GM23338 (cell line): ENCODE data around the gene CACNA2D4. TPM values are rescaled to one million over a fixed set of nuclear protein-coding genes. Genes with fewer than 3 reads are reported as not detected.

Experiments
- ATAC-seq: fragments of 200-7000 bp; cut with Tn5 transposase; 3 replicates; pipeline ENCODE4 v1.9.1; 2020
- DNase-seq: peaks from one replicate; pipeline ENCODE4 v3.0.0-alpha.2; 2015; ENCODE audit warnings: low spot score
- H2AFZ ChIP-seq: fragments of 200-600 bp; sonication (generic); 2 replicates; pipeline ENCODE4 v1.8.0; 2016; ENCODE audit warnings: antibody characterized with exemption, mild to moderate bottlenecking, moderate library complexity
- H3F3A ChIP-seq: fragments of 200-600 bp; sonication (generic); replicated peaks from 2 replicates; pipeline ENCODE4 v1.8.0; 2017; ENCODE audit warnings: antibody characterized with exemption, mixed run types, low read depth
- H3K27ac ChIP-seq: fragments of 200-600 bp; sonication (generic); 2 replicates; pipeline ENCODE4 v1.6.1; 2016; ENCODE audit warnings: low read depth
- H3K27me3 ChIP-seq: fragments of 200-600 bp; sonication (generic); 2 replicates; pipeline ENCODE4 v1.8.0; 2016; ENCODE audit warnings: mild to moderate bottlenecking, mixed run types, moderate library complexity; ENCODE audit not compliant: insufficient read depth
- H3K36me3 ChIP-seq: fragments of 200-600 bp; sonication (generic); 2 replicates; pipeline ENCODE4 v1.8.0; 2016; ENCODE audit warnings: mild to moderate bottlenecking; ENCODE audit not compliant: insufficient read depth
- H3K4me1 ChIP-seq: fragments of 200-600 bp; sonication (generic); 2 replicates; pipeline ENCODE4 v1.8.0; 2016; ENCODE audit warnings: mild to moderate bottlenecking, moderate library complexity; ENCODE audit not compliant: insufficient read depth
- H3K4me2 ChIP-seq: fragments of 200-600 bp; sonication (generic); 2 replicates; pipeline ENCODE4 v1.7.1; 2017; ENCODE audit warnings: mixed run types
- H3K4me3 ChIP-seq: fragments of 200-600 bp; sonication (generic); 2 replicates; pipeline ENCODE4 v1.6.1; 2016; ENCODE audit warnings: mixed run types
- H3K79me2 ChIP-seq: fragments of 200-600 bp; sonication (generic); replicated peaks from 2 replicates; pipeline ENCODE4 v1.8.0; 2017; ENCODE audit warnings: mild to moderate bottlenecking; ENCODE audit not compliant: insufficient read depth
- H3K9me2 ChIP-seq: fragments of 200-600 bp; sonication (generic); 2 replicates; pipeline ENCODE4 v1.8.0; 2017; ENCODE audit not compliant: insufficient read depth
- H4K20me1 ChIP-seq: fragments of 200-600 bp; sonication (generic); replicated peaks from 2 replicates; pipeline ENCODE4 v1.8.0; 2017; ENCODE audit warnings: mild to moderate bottlenecking; ENCODE audit not compliant: insufficient read depth
- H3K27ac Mint-ChIP-seq: 2 replicates; pipeline ENCODE4 v1.8.0; 2020; ENCODE audit warnings: inconsistent platforms, mild to moderate bottlenecking, moderate library complexity, mixed read lengths
- H3K27me3 Mint-ChIP-seq: 3 replicates; pipeline ENCODE4 v1.8.0; 2022; ENCODE audit warnings: low read depth, mild to moderate bottlenecking, moderate library complexity, mixed read lengths, inconsistent platforms; ENCODE audit not compliant: insufficient read depth, poor library complexity
- H3K36me3 Mint-ChIP-seq: 3 replicates; pipeline ENCODE4 v1.8.0; 2021; ENCODE audit warnings: low read depth, mild to moderate bottlenecking, inconsistent platforms, moderate library complexity, mixed read lengths
- H3K4me1 Mint-ChIP-seq: 3 replicates; pipeline ENCODE4 v1.8.0; 2020; ENCODE audit warnings: mild to moderate bottlenecking, inconsistent platforms, mixed read lengths
- H3K4me3 Mint-ChIP-seq: 3 replicates; pipeline ENCODE4 v1.8.0; 2021; ENCODE audit warnings: moderate library complexity, mild to moderate bottlenecking, inconsistent platforms, mixed read lengths
- H3K9me3 Mint-ChIP-seq: 3 replicates; pipeline ENCODE4 v1.8.0; 2020; ENCODE audit warnings: moderate library complexity, mild to moderate bottlenecking, inconsistent platforms, mixed read lengths
- CREB1 ChIP-seq: fragments of 250-450 bp; sonication (Bioruptor Pico); IDR thresholded peaks from 2 replicates; pipeline ENCODE4 v1.5.0; 2020; ENCODE audit warnings: low read depth, mild to moderate bottlenecking, moderate library complexity
- EZH2 ChIP-seq: fragments of 200-600 bp; sonication (generic); IDR thresholded peaks from one replicate; pipeline ENCODE4 v1.8.0; 2017; ENCODE audit warnings: antibody characterized with exemption, mild to moderate bottlenecking, low read depth; ENCODE audit not compliant: unreplicated experiment
- EZH2phosphoT487 ChIP-seq: fragments of 200-600 bp; sonication (generic); IDR thresholded peaks from one replicate; pipeline ENCODE4 v1.8.1; 2018; ENCODE audit warnings: antibody characterized with exemption; ENCODE audit not compliant: unreplicated experiment
- JUNB ChIP-seq: IDR thresholded peaks from one replicate; pipeline ENCODE4 v1.6.1; 2016; ENCODE audit warnings: antibody characterized with exemption; ENCODE audit not compliant: unreplicated experiment
- NANOG ChIP-seq: IDR thresholded peaks from 2 replicates; pipeline ENCODE4 v1.6.1; 2016; ENCODE audit warnings: antibody characterized with exemption, borderline replicate concordance
- POLR2AphosphoS5 ChIP-seq: IDR thresholded peaks from 2 replicates; pipeline ENCODE4 v1.6.1; 2016; ENCODE audit warnings: antibody characterized with exemption, low read depth
- STAT1 ChIP-seq: IDR thresholded peaks from one replicate; pipeline ENCODE4 v1.6.1; 2016; ENCODE audit warnings: antibody characterized with exemption; ENCODE audit not compliant: unreplicated experiment
- ZNF114 ChIP-seq: fragments of 250-450 bp; sonication (Bioruptor Pico); IDR thresholded peaks from 2 replicates; pipeline ENCODE4 v1.5.0; 2020; ENCODE audit warnings: mild to moderate bottlenecking, moderate library complexity
- ZNF331 ChIP-seq: fragments of 250-450 bp; sonication (Bioruptor Pico); IDR thresholded peaks from 2 replicates; pipeline ENCODE4 v1.5.0; 2020; ENCODE audit warnings: low read depth, mild to moderate bottlenecking, moderate library complexity
- polyA plus RNA-seq: library from polyadenylated mRNA; unstranded; fragments of >200 nt; fragmentation: Nextera tagmentation; extraction: Ambion mirVana; gene quantifications from 2 replicates; pipeline ENCODE4 v1.2.1, GENCODE V29; 2016
- total RNA-seq: library from RNA; depleted of rRNA; stranded (reverse); fragments of >200 nt; shearing (Covaris generic); gene quantifications from 2 replicates; pipeline ENCODE4 v1.2.3, GENCODE V29; 2014
- TF ChIP-seq, protein P1 (sequence below), 2 experiments: fragments of 200-600 bp in 1 of 2; sonication (generic) in 1 of 2; conservative IDR thresholded peaks; 2 replicates each; pipeline versions ENCODE4 v1.5.1 to v1.6.1; 2016 to 2017; ENCODE audit warnings: antibody characterized with exemption in 2 of 2, low read depth in 2 of 2, mild to moderate bottlenecking in 2 of 2, moderate library complexity in 1 of 2
- TF ChIP-seq, protein P2 (sequence below): IDR thresholded peaks from 2 replicates; pipeline ENCODE4 v1.6.1; 2016; ENCODE audit warnings: antibody characterized with exemption
- TF ChIP-seq, protein P3 (sequence below): IDR thresholded peaks from one replicate; pipeline ENCODE4 v1.6.1; 2018; ENCODE audit warnings: antibody characterized with exemption; ENCODE audit not compliant: unreplicated experiment
- TF ChIP-seq, protein P4 (sequence below): fragments of 250-450 bp; sonication (Bioruptor Pico); IDR thresholded peaks from 2 replicates; pipeline ENCODE4 v1.5.0; 2020; ENCODE audit warnings: mild to moderate bottlenecking, moderate library complexity

The CACNA2D4 gene
- total and polyA plus RNA-seq, 2 experiments from 2014 or later, result 0.07 to 0.24 TPM

DNA sequence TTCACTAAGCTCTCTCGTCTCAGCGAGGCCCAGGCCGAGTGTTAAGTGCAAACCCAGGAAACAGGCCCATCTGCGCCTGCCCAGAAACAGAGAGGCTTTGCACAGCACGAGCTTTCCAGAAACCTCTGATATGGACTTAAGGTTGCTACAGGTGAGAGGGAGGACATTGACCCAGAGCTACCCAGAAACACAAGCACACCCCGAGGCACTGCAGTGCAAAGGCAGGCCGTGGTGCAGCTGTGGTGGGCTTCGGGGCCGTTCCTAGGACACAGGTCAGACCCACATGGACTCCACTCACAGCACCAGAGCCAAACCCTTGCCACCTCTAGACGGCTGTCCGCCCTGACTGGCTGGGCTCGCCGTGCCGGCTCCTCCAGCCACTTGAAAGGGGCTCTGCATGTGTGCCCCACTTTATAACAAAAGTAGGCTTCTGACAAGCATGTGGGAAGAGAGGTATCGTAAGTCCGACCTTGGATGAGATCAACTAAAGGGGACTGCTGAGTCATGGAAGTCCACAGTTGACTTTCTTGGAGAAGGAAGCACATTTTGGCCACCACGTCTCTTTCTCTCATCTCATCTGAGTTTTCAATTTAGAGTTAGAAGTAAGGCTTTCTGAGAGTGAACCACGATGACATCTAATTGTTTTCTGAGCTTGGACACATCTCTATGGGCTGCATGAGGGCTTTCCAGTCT lies 38.2 kb downstream of the CACNA2D4 start:
- Mint-ChIP-seq H3K27me3 (peaks cover 12% of the 10 kb centered on the region), H3K27ac (no peak overlapping the region), H3K9me3 (no peaks in the 10 kb centered on the region), H3K4me1 (no peaks in the 10 kb centered on the region), H3K4me3 (no peak overlapping the region), H3K36me3 (no peaks in the 10 kb centered on the region)
- no peak for DNase-seq
- no peak overlapping the region for H3K27ac ChIP-seq
- H3K4me3 ChIP-seq, result no peak overlapping the region
- no peaks in the 10 kb centered on the region for H3K4me1 ChIP-seq
- no peaks in the 10 kb centered on the region for H3K79me2 ChIP-seq
- no peak overlapping the region for H2AFZ ChIP-seq
- TF ChIP-seq ZNF114 (CRISPR knock-in tag), result no peak
- TF ChIP-seq, protein P1, sequence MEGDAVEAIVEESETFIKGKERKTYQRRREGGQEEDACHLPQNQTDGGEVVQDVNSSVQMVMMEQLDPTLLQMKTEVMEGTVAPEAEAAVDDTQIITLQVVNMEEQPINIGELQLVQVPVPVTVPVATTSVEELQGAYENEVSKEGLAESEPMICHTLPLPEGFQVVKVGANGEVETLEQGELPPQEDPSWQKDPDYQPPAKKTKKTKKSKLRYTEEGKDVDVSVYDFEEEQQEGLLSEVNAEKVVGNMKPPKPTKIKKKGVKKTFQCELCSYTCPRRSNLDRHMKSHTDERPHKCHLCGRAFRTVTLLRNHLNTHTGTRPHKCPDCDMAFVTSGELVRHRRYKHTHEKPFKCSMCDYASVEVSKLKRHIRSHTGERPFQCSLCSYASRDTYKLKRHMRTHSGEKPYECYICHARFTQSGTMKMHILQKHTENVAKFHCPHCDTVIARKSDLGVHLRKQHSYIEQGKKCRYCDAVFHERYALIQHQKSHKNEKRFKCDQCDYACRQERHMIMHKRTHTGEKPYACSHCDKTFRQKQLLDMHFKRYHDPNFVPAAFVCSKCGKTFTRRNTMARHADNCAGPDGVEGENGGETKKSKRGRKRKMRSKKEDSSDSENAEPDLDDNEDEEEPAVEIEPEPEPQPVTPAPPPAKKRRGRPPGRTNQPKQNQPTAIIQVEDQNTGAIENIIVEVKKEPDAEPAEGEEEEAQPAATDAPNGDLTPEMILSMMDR (conservative IDR thresholded peaks at IDR 0.05; ENCODE audit: low read depth in 2 of 2), result no peak
- TF ChIP-seq JUNB, result no peak
- TF ChIP-seq, protein P2, sequence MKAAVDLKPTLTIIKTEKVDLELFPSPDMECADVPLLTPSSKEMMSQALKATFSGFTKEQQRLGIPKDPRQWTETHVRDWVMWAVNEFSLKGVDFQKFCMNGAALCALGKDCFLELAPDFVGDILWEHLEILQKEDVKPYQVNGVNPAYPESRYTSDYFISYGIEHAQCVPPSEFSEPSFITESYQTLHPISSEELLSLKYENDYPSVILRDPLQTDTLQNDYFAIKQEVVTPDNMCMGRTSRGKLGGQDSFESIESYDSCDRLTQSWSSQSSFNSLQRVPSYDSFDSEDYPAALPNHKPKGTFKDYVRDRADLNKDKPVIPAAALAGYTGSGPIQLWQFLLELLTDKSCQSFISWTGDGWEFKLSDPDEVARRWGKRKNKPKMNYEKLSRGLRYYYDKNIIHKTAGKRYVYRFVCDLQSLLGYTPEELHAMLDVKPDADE, result no peak
- TF ChIP-seq ZNF331 (CRISPR knock-in tag), result no peak
- TF ChIP-seq, protein P3, sequence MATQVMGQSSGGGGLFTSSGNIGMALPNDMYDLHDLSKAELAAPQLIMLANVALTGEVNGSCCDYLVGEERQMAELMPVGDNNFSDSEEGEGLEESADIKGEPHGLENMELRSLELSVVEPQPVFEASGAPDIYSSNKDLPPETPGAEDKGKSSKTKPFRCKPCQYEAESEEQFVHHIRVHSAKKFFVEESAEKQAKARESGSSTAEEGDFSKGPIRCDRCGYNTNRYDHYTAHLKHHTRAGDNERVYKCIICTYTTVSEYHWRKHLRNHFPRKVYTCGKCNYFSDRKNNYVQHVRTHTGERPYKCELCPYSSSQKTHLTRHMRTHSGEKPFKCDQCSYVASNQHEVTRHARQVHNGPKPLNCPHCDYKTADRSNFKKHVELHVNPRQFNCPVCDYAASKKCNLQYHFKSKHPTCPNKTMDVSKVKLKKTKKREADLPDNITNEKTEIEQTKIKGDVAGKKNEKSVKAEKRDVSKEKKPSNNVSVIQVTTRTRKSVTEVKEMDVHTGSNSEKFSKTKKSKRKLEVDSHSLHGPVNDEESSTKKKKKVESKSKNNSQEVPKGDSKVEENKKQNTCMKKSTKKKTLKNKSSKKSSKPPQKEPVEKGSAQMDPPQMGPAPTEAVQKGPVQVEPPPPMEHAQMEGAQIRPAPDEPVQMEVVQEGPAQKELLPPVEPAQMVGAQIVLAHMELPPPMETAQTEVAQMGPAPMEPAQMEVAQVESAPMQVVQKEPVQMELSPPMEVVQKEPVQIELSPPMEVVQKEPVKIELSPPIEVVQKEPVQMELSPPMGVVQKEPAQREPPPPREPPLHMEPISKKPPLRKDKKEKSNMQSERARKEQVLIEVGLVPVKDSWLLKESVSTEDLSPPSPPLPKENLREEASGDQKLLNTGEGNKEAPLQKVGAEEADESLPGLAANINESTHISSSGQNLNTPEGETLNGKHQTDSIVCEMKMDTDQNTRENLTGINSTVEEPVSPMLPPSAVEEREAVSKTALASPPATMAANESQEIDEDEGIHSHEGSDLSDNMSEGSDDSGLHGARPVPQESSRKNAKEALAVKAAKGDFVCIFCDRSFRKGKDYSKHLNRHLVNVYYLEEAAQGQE, result no peak
- no peak for TF ChIP-seq EZH2
- TF ChIP-seq, protein P4, sequence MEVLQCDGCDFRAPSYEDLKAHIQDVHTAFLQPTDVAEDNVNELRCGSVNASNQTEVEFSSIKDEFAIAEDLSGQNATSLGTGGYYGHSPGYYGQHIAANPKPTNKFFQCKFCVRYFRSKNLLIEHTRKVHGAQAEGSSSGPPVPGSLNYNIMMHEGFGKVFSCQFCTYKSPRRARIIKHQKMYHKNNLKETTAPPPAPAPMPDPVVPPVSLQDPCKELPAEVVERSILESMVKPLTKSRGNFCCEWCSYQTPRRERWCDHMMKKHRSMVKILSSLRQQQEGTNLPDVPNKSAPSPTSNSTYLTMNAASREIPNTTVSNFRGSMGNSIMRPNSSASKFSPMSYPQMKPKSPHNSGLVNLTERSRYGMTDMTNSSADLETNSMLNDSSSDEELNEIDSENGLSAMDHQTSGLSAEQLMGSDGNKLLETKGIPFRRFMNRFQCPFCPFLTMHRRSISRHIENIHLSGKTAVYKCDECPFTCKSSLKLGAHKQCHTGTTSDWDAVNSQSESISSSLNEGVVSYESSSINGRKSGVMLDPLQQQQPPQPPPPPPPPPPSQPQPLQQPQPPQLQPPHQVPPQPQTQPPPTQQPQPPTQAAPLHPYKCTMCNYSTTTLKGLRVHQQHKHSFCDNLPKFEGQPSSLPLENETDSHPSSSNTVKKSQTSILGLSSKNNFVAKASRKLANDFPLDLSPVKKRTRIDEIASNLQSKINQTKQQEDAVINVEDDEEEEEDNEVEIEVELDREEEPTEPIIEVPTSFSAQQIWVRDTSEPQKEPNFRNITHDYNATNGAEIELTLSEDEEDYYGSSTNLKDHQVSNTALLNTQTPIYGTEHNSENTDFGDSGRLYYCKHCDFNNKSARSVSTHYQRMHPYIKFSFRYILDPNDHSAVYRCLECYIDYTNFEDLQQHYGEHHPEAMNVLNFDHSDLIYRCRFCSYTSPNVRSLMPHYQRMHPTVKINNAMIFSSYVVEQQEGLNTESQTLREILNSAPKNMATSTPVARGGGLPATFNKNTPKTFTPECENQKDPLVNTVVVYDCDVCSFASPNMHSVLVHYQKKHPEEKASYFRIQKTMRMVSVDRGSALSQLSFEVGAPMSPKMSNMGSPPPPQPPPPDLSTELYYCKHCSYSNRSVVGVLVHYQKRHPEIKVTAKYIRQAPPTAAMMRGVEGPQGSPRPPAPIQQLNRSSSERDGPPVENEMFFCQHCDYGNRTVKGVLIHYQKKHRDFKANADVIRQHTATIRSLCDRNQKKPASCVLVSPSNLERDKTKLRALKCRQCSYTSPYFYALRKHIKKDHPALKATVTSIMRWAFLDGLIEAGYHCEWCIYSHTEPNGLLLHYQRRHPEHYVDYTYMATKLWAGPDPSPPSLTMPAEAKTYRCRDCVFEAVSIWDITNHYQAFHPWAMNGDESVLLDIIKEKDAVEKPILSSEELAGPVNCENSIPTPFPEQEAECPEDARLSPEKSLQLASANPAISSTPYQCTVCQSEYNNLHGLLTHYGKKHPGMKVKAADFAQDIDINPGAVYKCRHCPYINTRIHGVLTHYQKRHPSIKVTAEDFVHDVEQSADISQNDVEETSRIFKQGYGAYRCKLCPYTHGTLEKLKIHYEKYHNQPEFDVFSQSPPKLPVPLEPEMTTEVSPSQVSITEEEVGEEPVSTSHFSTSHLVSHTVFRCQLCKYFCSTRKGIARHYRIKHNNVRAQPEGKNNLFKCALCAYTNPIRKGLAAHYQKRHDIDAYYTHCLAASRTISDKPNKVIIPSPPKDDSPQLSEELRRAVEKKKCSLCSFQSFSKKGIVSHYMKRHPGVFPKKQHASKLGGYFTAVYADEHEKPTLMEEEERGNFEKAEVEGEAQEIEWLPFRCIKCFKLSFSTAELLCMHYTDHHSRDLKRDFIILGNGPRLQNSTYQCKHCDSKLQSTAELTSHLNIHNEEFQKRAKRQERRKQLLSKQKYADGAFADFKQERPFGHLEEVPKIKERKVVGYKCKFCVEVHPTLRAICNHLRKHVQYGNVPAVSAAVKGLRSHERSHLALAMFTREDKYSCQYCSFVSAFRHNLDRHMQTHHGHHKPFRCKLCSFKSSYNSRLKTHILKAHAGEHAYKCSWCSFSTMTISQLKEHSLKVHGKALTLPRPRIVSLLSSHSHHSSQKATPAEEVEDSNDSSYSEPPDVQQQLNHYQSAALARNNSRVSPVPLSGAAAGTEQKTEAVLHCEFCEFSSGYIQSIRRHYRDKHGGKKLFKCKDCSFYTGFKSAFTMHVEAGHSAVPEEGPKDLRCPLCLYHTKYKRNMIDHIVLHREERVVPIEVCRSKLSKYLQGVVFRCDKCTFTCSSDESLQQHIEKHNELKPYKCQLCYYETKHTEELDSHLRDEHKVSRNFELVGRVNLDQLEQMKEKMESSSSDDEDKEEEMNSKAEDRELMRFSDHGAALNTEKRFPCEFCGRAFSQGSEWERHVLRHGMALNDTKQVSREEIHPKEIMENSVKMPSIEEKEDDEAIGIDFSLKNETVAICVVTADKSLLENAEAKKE (CRISPR knock-in tag), result no peak
- TF ChIP-seq POLR2AphosphoS5, result no peak
- no peak for TF ChIP-seq EZH2phosphoT487
- TF ChIP-seq CREB1, result no peak
- TF ChIP-seq NANOG, result no peak
- TF ChIP-seq STAT1, result no peak
- no peaks in the 10 kb centered on the region for H3K27me3 ChIP-seq
- no peaks in the 10 kb centered on the region for H3F3A ChIP-seq
- H3K36me3 ChIP-seq, result no peaks in the 10 kb centered on the region
- no peak for ATAC-seq
- H3K9me2 ChIP-seq, result no peaks in the 10 kb centered on the region
- no peak overlapping the region for H3K4me2 ChIP-seq
- H4K20me1 ChIP-seq, result no peaks in the 10 kb centered on the region
